Smooth muscle cell (in vitro differentiated cells): ENCODE data around the gene NEURL1. TPM values are rescaled to one million over a fixed set of nuclear protein-coding genes. Genes with fewer than 3 reads are reported as not detected.

ENCODE experiments used
- DNase-seq: peaks from one replicate; lab custom pipeline; 2025; ENCODE audit not compliant: unreplicated experiment; lab: John Stamatoyannopoulos, UW
- H2AFZ ChIP-seq: fragments of 200-600 bp; sonication (generic); 2 replicates; pipeline ENCODE4 v1.6.0; 2016; ENCODE audit warnings: antibody characterized with exemption, low read depth, mild to moderate bottlenecking
- H3F3A ChIP-seq: fragments of 200-600 bp; sonication (generic); 2 replicates; pipeline ENCODE4 v1.6.0; 2017; ENCODE audit warnings: antibody characterized with exemption, low read depth
- H3K27ac ChIP-seq: fragments of 200-600 bp; sonication (generic); 2 replicates; pipeline ENCODE4 v1.5.1; 2016; ENCODE audit warnings: low read depth, mild to moderate bottlenecking
- H3K27me3 ChIP-seq: fragments of 200-600 bp; sonication (generic); 2 replicates; pipeline ENCODE4 v1.6.1; 2016; ENCODE audit warnings: low read depth, mild to moderate bottlenecking
- H3K36me3 ChIP-seq: fragments of 200-600 bp; sonication (generic); 2 replicates; pipeline ENCODE4 v1.5.1; 2016; ENCODE audit warnings: low read depth
- H3K4me1 ChIP-seq: fragments of 200-600 bp; sonication (generic); 2 replicates; pipeline ENCODE4 v1.5.1; 2016; ENCODE audit warnings: low read depth
- H3K4me2 ChIP-seq: fragments of 200-600 bp; sonication (generic); 2 replicates; pipeline ENCODE4 v1.6.0; 2016; ENCODE audit warnings: mild to moderate bottlenecking
- H3K4me3 ChIP-seq: fragments of 200-600 bp; sonication (generic); 2 replicates; pipeline ENCODE4 v1.5.1; 2016; ENCODE audit warnings: mild to moderate bottlenecking
- H3K79me2 ChIP-seq: fragments of 200-600 bp; sonication (generic); 2 replicates; pipeline ENCODE4 v1.6.0; 2016; ENCODE audit warnings: low read depth, mild to moderate bottlenecking
- H3K9ac ChIP-seq: fragments of 200-600 bp; sonication (generic); 2 replicates; pipeline ENCODE4 v1.6.0; 2016; ENCODE audit warnings: low read depth
- H3K9me3 ChIP-seq: fragments of 200-600 bp; sonication (generic); replicated peaks from 2 replicates; pipeline ENCODE4 v1.5.1; 2016; ENCODE audit warnings: low read depth
- H4K20me1 ChIP-seq: fragments of 200-600 bp; sonication (generic); 2 replicates; pipeline ENCODE4 v1.6.0; 2016; ENCODE audit warnings: low read depth
- CTCF ChIP-seq: fragments of 200-600 bp; sonication (generic); IDR thresholded peaks from 2 replicates; pipeline ENCODE4 v1.5.1; 2017; ENCODE audit warnings: borderline replicate concordance, mild to moderate bottlenecking, antibody characterized with exemption; ENCODE audit not compliant: insufficient read depth, poor library complexity, severe bottlenecking
- WGBS: methylation state at CpG from one replicate; pipeline ENCODE4 v1.1.7; 2016; ENCODE audit warnings: low lambda C conversion rate; 5-methylcytosine and 5-hydroxymethylcytosine counted together
- polyA plus RNA-seq: library from polyadenylated mRNA; unstranded; fragments of >200 nt; fragmentation: Nextera tagmentation; extraction: Ambion mirVana; gene quantifications from 2 replicates; pipeline ENCODE4 v1.2.1, GENCODE V29; 2016
- total RNA-seq: library from RNA; depleted of rRNA; stranded (reverse); fragments of >200 nt; gene quantifications from 2 replicates; pipeline ENCODE4 v1.2.3, GENCODE V29; 2014

NEURL1 gene
- total and polyA plus RNA-seq, 2 experiments from 2014 or later = 0.04 to 0.91 TPM

GRCh38 chr10:103566536-103566935 is 73.0 kb downstream of the NEURL1 start:
- Histone ChIP-seq H3K9ac (no peak overlapping the region), H2AFZ (no peak overlapping the region), H3K4me3 (no peak overlapping the region), H3K4me1 (no peaks in the 10 kb centered on the region), H3K4me2 (no peak overlapping the region), H3K79me2 (no peaks in the 10 kb centered on the region), H3K27me3 (peaks cover 8% of the 10 kb centered on the region), H4K20me1 (no peaks in the 10 kb centered on the region), H3K9me3 (no peaks in the 10 kb centered on the region), H3K27ac (no peak overlapping the region), H3K36me3 (no peaks in the 10 kb centered on the region), H3F3A (no peaks in the 10 kb centered on the region)
- no peak for TF ChIP-seq CTCF
- 55% methylated on average over 3 of the region's 3 CpGs for WGBS
- DNase-seq = no peak

- Histone ChIP-seq H3K36me3 (no peaks in the 10 kb centered on the region), H3K4me3 (no peak overlapping the region), H3K27me3 (no peaks in the 10 kb centered on the region), H4K20me1 (no peaks in the 10 kb centered on the region), H3K4me1 (no peaks in the 10 kb centered on the region), H2AFZ (no peak overlapping the region), H3K9ac (no peak overlapping the region), H3K79me2 (no peaks in the 10 kb centered on the region), H3K4me2 (no peak overlapping the region), H3F3A (no peaks in the 10 kb centered on the region), H3K9me3 (no peaks in the 10 kb centered on the region), H3K27ac (no peak overlapping the region)
- WGBS = 97% methylated on average over 5 of the region's 5 CpGs
- DNase-seq = no peak
- TF ChIP-seq CTCF = no peak
These were observed 75.0 kb downstream of the NEURL1 start for GRCh38 chr10:103568505-103568904.

- no peaks in the 10 kb centered on the region for H3K27me3 ChIP-seq
- H3K27ac ChIP-seq = no peak overlapping the region
- H3K9ac ChIP-seq = no peak overlapping the region
- H2AFZ ChIP-seq = no peak overlapping the region
- no peaks in the 10 kb centered on the region for H3K9me3 ChIP-seq
- no peak for DNase-seq
- H3K36me3 ChIP-seq = no peaks in the 10 kb centered on the region
- H3K4me3 ChIP-seq = no peak overlapping the region
- H3K4me2 ChIP-seq = peak overlapping the region; percentile 21
- TF ChIP-seq CTCF = no peak
- H3F3A ChIP-seq = no peaks in the 10 kb centered on the region
- 28% methylated on average over 5 of the region's 5 CpGs for WGBS
- no peaks in the 10 kb centered on the region for H4K20me1 ChIP-seq
- H3K4me1 ChIP-seq = no peaks in the 10 kb centered on the region
- H3K79me2 ChIP-seq = no peaks in the 10 kb centered on the region
These were observed 76.4 kb downstream of the NEURL1 start for GRCh38 chr10:103569896-103570295.

GRCh38 chr10:103570844-103571655 is 77.5 kb downstream of the NEURL1 start:
- Histone ChIP-seq H3K4me1 (no peaks in the 10 kb centered on the region), H3K36me3 (no peaks in the 10 kb centered on the region), H2AFZ (no peak overlapping the region), H3K27ac (no peak overlapping the region), H3K79me2 (no peaks in the 10 kb centered on the region), H3K9me3 (no peaks in the 10 kb centered on the region), H3K4me3 (no peak overlapping the region), H3F3A (no peaks in the 10 kb centered on the region), H3K27me3 (no peaks in the 10 kb centered on the region), H3K4me2 (no peak overlapping the region), H4K20me1 (no peaks in the 10 kb centered on the region), H3K9ac (no peak overlapping the region)
- no peak for DNase-seq
- TF ChIP-seq CTCF = no peak
- 95% methylated on average over 27 of the region's 28 CpGs for WGBS
